PC-3 (cell line): ENCODE results near the gene MAP1S. TPM values are rescaled to one million over a fixed set of nuclear protein-coding genes. Genes with fewer than 3 reads are reported as not detected.
A peak's percentile ranks its signal among the peaks of the same experiment; 100 is the strongest.

ENCODE experiments used
- ATAC-seq: fragments of 200-7000 bp; cut with Tn5 transposase; 2 replicates; pipeline ENCODE4 v1.9.1; 2020; ENCODE audit warnings: mild to moderate bottlenecking, moderate library complexity
- BruUV-seq: library from RNA; stranded (reverse); fragments of 400-500 nt; replicated peaks from 2 replicates; lab custom pipeline; 2021; lab: Mats Ljungman, UMichigan
- CTCF ChIA-PET: fragments of 300-600 bp; sonication (Branson Sonifier 250); formaldehyde crosslinking; loops from one replicate; lab custom pipeline; 2022; ENCODE audit warnings: antibody characterized with exemption; lab: Charles Lee
- POLR2A ChIA-PET: fragments of 300-600 bp; sonication (Branson Sonifier 250); formaldehyde crosslinking; loops from one replicate; lab custom pipeline; 2022; ENCODE audit warnings: antibody characterized with exemption; ENCODE audit not compliant: unreplicated experiment; lab: Charles Lee
- DNase-seq: peaks from one replicate; pipeline ENCODE4 v3.0.0-alpha.2; 2015
- H2AFZ ChIP-seq: fragments of 300-600 bp; sonication (generic); 2 replicates; pipeline ENCODE4 v1.6.0; 2016; ENCODE audit warnings: antibody characterized with exemption, low read length
- H3F3A ChIP-seq: fragments of 300-600 bp; sonication (generic); one replicate; pipeline ENCODE4 v1.6.0; 2017; ENCODE audit warnings: antibody characterized with exemption, low read length, control low read depth, mild to moderate bottlenecking; ENCODE audit not compliant: unreplicated experiment
- H3K27ac ChIP-seq: fragments of 300-600 bp; sonication (generic); 2 replicates; pipeline ENCODE4 v1.5.1; 2016; ENCODE audit warnings: mild to moderate bottlenecking, low read length
- H3K27me3 ChIP-seq: fragments of 300-600 bp; sonication (generic); 2 replicates; pipeline ENCODE4 v1.6.1; 2016; ENCODE audit warnings: low read length, mixed read lengths
- H3K36me3 ChIP-seq: fragments of 300-600 bp; sonication (generic); 2 replicates; pipeline ENCODE4 v1.6.1; 2016; ENCODE audit warnings: low read depth, mixed run types, low read length, mixed read lengths
- H3K4me1 ChIP-seq: fragments of 300-600 bp; sonication (generic); 2 replicates; pipeline ENCODE4 v1.5.1; 2016; ENCODE audit warnings: low read length; ENCODE audit not compliant: insufficient read depth
- H3K4me2 ChIP-seq: fragments of 300-600 bp; sonication (generic); 2 replicates; pipeline ENCODE4 v1.6.0; 2016; ENCODE audit warnings: low read length
- H3K4me3 ChIP-seq: fragments of 300-600 bp; sonication (generic); 2 replicates; pipeline ENCODE4 v1.5.1; 2016; ENCODE audit warnings: mild to moderate bottlenecking, low read length, mixed read lengths
- H3K79me2 ChIP-seq: fragments of 300-600 bp; sonication (generic); 2 replicates; pipeline ENCODE4 v1.6.1; 2017; ENCODE audit warnings: low read length, mixed read lengths
- H3K9ac ChIP-seq: fragments of 300-600 bp; sonication (generic); 2 replicates; pipeline ENCODE4 v1.6.0; 2016; ENCODE audit warnings: mild to moderate bottlenecking, low read length
- H3K9me2 ChIP-seq: fragments of 300-600 bp; sonication (generic); replicated peaks from 2 replicates; pipeline ENCODE4 v1.6.1; 2016; ENCODE audit warnings: mixed run types, low read length, mixed read lengths
- H3K9me3 ChIP-seq: fragments of 300-600 bp; sonication (generic); 2 replicates; pipeline ENCODE4 v1.6.1; 2016; ENCODE audit warnings: low read length, mixed read lengths
- H4K20me1 ChIP-seq: fragments of 300-600 bp; sonication (generic); 2 replicates; pipeline ENCODE4 v1.6.1; 2016; ENCODE audit warnings: low read length, mixed read lengths
- CTCF ChIP-seq: fragments of 300-600 bp; sonication (generic); conservative IDR thresholded peaks from 2 replicates; pipeline ENCODE4 v1.5.1; 2017; ENCODE audit warnings: antibody characterized with exemption, low read depth, mild to moderate bottlenecking, low read length
- EZH2 ChIP-seq: fragments of 300-600 bp; sonication (generic); IDR thresholded peaks from one replicate; pipeline ENCODE4 v1.6.1; 2017; ENCODE audit warnings: antibody characterized with exemption, mild to moderate bottlenecking, low read length; ENCODE audit not compliant: unreplicated experiment
- EZH2phosphoT487 ChIP-seq: fragments of 300-600 bp; sonication (generic); IDR thresholded peaks from 2 replicates; pipeline ENCODE4 v1.6.1; 2018; ENCODE audit warnings: mild to moderate bottlenecking, antibody characterized with exemption, low read length, borderline replicate concordance
- intact Hi-C: fragments of 100-400 bp; cut with micrococcal nuclease; formaldehyde crosslinking; loops from 2 replicates; pipeline ENCODE4 v1.9.0; 2023
- total RNA-seq: library from RNA; depleted of rRNA; stranded (reverse); fragments of >200 nt; gene quantifications from 2 replicates; pipeline ENCODE4 v1.2.3, GENCODE V29; 2014

MAP1S gene
- total RNA-seq, 1 experiment from 2014 or later = 25.4 TPM

GRCh38 chr19:17721111-17721628, 1.9 kb downstream of the MAP1S start:
- ATAC-seq (no peak), DNase-seq (no peak)
- H3K4me3 ChIP-seq = peak overlapping the region; percentile 99; the same call in 1 of the 2 replicates
- TF ChIP-seq EZH2 = no peak
- no peak for TF ChIP-seq EZH2phosphoT487
- no peak for TF ChIP-seq CTCF
- ChIA-PET CTCF (no interaction called here), POLR2A (no interaction called here)
- H3K9me3 ChIP-seq = no peaks in the 10 kb centered on the region
- no peak overlapping the region for H2AFZ ChIP-seq
- H3K27ac ChIP-seq = no peak overlapping the region
- intact Hi-C loops = no loop called here
- no peaks in the 10 kb centered on the region for H3K9me2 ChIP-seq
- no peak overlapping the region for H3K9ac ChIP-seq
- no peaks in the 10 kb centered on the region for H3F3A ChIP-seq
- no peaks in the 10 kb centered on the region for H3K27me3 ChIP-seq
- H4K20me1 ChIP-seq = peaks cover 14% of the 10 kb centered on the region; the same call in 1 of the 2 replicates
- H3K4me1 ChIP-seq = peaks cover 25% of the 10 kb centered on the region
- BruUV-seq = no TSS peak
- H3K4me2 ChIP-seq = peak overlapping the region; percentile 97
- peaks cover 5% of the 10 kb centered on the region; the same call in 1 of the 2 replicates for H3K36me3 ChIP-seq
- peaks cover 24% of the 10 kb centered on the region for H3K79me2 ChIP-seq

GRCh38 chr19:17721821-17722220, 2.5 kb downstream of the MAP1S start:
- Histone ChIP-seq H3K9ac (no peak overlapping the region), H3F3A (no peaks in the 10 kb centered on the region), H3K79me2 (peaks cover 24% of the 10 kb centered on the region), H3K27me3 (no peaks in the 10 kb centered on the region), H3K9me3 (no peaks in the 10 kb centered on the region), H4K20me1 (peaks cover 14% of the 10 kb centered on the region; the same call in 1 of the 2 replicates), H3K36me3 (peaks cover 6% of the 10 kb centered on the region; the same call in 1 of the 2 replicates), H3K4me1 (peaks cover 25% of the 10 kb centered on the region), H2AFZ (no peak overlapping the region), H3K4me2 (peak overlapping the region; percentile 97; the same call in 1 of the 2 replicates), H3K9me2 (no peaks in the 10 kb centered on the region), H3K27ac (no peak overlapping the region), H3K4me3 (no peak overlapping the region)
- CTCF ChIA-PET = no interaction called here
- no peak for TF ChIP-seq CTCF
- no peak for TF ChIP-seq EZH2phosphoT487
- TF ChIP-seq EZH2 = no peak
- ATAC-seq (peak; percentile 37; the same call in 1 of the 2 replicates), DNase-seq (peak; percentile 19)
- no TSS peak for BruUV-seq
- intact Hi-C loops = no loop called here
- POLR2A ChIA-PET = no interaction called here

- no peak overlapping the region for H3K4me3 ChIP-seq
- no peak overlapping the region for H2AFZ ChIP-seq
- no TSS peak for BruUV-seq
- no peaks in the 10 kb centered on the region for H3K9me2 ChIP-seq
- H3K27ac ChIP-seq = no peak overlapping the region
- peaks cover 25% of the 10 kb centered on the region for H3K4me1 ChIP-seq
- POLR2A ChIA-PET = no interaction called here
- H3K36me3 ChIP-seq = peaks cover 6% of the 10 kb centered on the region; the same call in 1 of the 2 replicates
- H4K20me1 ChIP-seq = peaks cover 14% of the 10 kb centered on the region; the same call in 1 of the 2 replicates
- peaks cover 24% of the 10 kb centered on the region for H3K79me2 ChIP-seq
- no peaks in the 10 kb centered on the region for H3F3A ChIP-seq
- ATAC-seq = no peak
- H3K9ac ChIP-seq = no peak overlapping the region
- no peak overlapping the region for H3K4me2 ChIP-seq
- intact Hi-C loops = no loop called here
- no peaks in the 10 kb centered on the region for H3K9me3 ChIP-seq
- H3K27me3 ChIP-seq = no peaks in the 10 kb centered on the region
- CTCF ChIA-PET = no interaction called here
- no peak for DNase-seq
- no peak for TF ChIP-seq EZH2phosphoT487
These were observed 3.5 kb downstream of the MAP1S start for GRCh38 chr19:17722655-17723240.
